HEK293T (cell line): ENCODE measurements around the gene TXNDC11.

Source experiments
- CTCF ChIA-PET: fragments of 350-600 bp; formaldehyde crosslinking; extraction: SDS; loops from one replicate; lab custom pipeline; 2021; ENCODE audit warnings: antibody characterized with exemption, inconsistent platforms; lab: Yijun Ruan, JAX
- POLR2A ChIA-PET: fragments of 350-600 bp; formaldehyde crosslinking; extraction: SDS; loops from one replicate; lab custom pipeline; 2020; ENCODE audit warnings: antibody characterized with exemption, inconsistent platforms; lab: Yijun Ruan, JAX
- DNase-seq: peaks from one replicate; pipeline ENCODE4 v3.0.0; 2012; ENCODE audit warnings: mixed read lengths; ENCODE audit errors: extremely low spot score
- ARNT ChIP-seq: fragments of 450-650 bp; IDR thresholded peaks from 2 replicates; pipeline ENCODE4 v1.6.1; 2017; ENCODE audit warnings: mild to moderate bottlenecking
- BHLHE40 ChIP-seq: fragments of 450-650 bp; IDR thresholded peaks from 2 replicates; pipeline ENCODE4 v1.6.1; 2016; ENCODE audit warnings: mild to moderate bottlenecking, moderate library complexity, borderline replicate concordance
- CTBP1 ChIP-seq: fragments of 450-650 bp; IDR thresholded peaks from 2 replicates; pipeline ENCODE4 v1.6.1; 2016; ENCODE audit warnings: borderline replicate concordance
- ELF4 ChIP-seq: fragments of 450-650 bp; IDR thresholded peaks from 2 replicates; pipeline ENCODE4 v1.6.1; 2017; ENCODE audit warnings: antibody characterized with exemption
- FOXA1 ChIP-seq: fragments of 450-650 bp; IDR thresholded peaks from 2 replicates; pipeline ENCODE4 v1.6.1; 2016; ENCODE audit warnings: mild to moderate bottlenecking
- FOXK2 ChIP-seq: fragments of 450-650 bp; IDR thresholded peaks from 2 replicates; pipeline ENCODE4 v1.6.1; 2016; ENCODE audit warnings: mild to moderate bottlenecking
- FOXM1 ChIP-seq: fragments of 450-650 bp; IDR thresholded peaks from 2 replicates; pipeline ENCODE4 v1.6.1; 2017; ENCODE audit warnings: mild to moderate bottlenecking, borderline replicate concordance
- HDGF ChIP-seq: fragments of 450-650 bp; IDR thresholded peaks from 2 replicates; pipeline ENCODE4 v1.6.1; 2017; ENCODE audit warnings: antibody characterized with exemption, borderline replicate concordance
- L3MBTL2 ChIP-seq: fragments of 450-650 bp; conservative IDR thresholded peaks from 2 replicates; pipeline ENCODE4 v1.6.1; 2016; ENCODE audit warnings: mild to moderate bottlenecking
- LEF1 ChIP-seq: fragments of 450-650 bp; IDR thresholded peaks from 2 replicates; pipeline ENCODE4 v1.6.1; 2017; ENCODE audit warnings: mild to moderate bottlenecking, borderline replicate concordance
- NFRKB ChIP-seq: fragments of 450-650 bp; IDR thresholded peaks from 2 replicates; pipeline ENCODE4 v1.6.1; 2016; ENCODE audit warnings: mild to moderate bottlenecking, moderate library complexity
- PKNOX1 ChIP-seq: fragments of 450-650 bp; IDR thresholded peaks from 2 replicates; pipeline ENCODE4 v1.6.1; 2016
- SP1 ChIP-seq: fragments of 450-650 bp; IDR thresholded peaks from 2 replicates; pipeline ENCODE4 v1.6.1; 2017
- SUZ12 ChIP-seq: fragments of 450-650 bp; IDR thresholded peaks from 2 replicates; pipeline ENCODE4 v1.6.1; 2016; ENCODE audit warnings: mild to moderate bottlenecking
- TARDBP ChIP-seq: fragments of 450-650 bp; IDR thresholded peaks from 2 replicates; pipeline ENCODE4 v1.6.1; 2016
- ZNF384 ChIP-seq: fragments of 450-650 bp; IDR thresholded peaks from 2 replicates; pipeline ENCODE4 v1.6.1; 2016

Gene TXNDC11

GRCh38 chr16:11712122-11712521 lies 30.5 kb downstream of the TXNDC11 start:
- TF ChIP-seq HDGF = no peak
- CTCF ChIA-PET = interaction anchor here (0.8 kb wide), 1 partner anchor 14 kb away, joined by 3 read pairs; no protein-coding TSS in a partner anchor
- POLR2A ChIA-PET = no interaction called here
- DNase-seq = no peak

DNA sequence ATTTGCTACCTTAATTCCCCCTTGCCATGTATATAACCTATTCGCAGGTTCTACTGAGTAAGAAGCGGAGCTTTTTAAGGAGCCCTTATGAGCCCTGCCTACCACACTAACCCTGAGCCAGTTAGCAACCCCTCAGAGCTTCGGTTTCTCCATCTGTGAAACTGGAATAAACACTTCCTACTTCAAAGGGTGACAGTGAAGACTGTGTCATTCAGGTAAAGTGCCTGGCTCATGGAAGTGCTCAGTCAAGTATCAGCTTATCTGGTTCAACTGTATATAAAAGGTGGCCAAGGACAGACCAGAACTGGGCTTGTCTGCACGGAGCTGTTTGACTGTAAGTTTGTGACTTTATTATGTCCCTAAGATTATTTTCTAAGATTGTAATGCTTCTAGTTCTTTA lies 31.0 kb downstream of the TXNDC11 start:
- ChIA-PET POLR2A (no interaction called here), CTCF (interaction anchor here (0.8 kb wide), 1 partner anchor 14 kb away, joined by 3 read pairs; no protein-coding TSS in a partner anchor)
- TF ChIP-seq ELF4 (no peak), SP1 (no peak), LEF1 (no peak), FOXM1 (no peak)
- no peak for DNase-seq

DNA sequence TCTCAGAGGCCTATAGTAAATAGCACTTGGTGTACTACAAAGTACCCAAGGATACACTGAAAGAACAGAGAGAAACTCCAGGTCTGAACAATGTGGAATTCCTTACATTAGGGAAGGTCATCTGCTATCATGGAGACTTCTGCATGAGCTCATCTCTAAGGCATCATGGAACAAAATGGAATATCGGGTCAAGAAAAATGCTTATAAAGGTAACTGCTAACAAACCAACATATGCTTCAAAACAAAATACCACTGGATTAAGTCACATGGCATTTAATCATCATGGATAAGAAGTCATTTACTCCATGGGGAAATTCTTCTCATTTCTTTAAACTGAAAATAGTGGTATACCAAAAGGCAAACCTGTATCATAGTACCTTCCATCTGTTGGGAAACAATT lies 34.2 kb downstream of the TXNDC11 start:
- no peak for DNase-seq
- TF ChIP-seq ZNF384 (no peak), SP1 (no peak), FOXM1 (no peak), NFRKB (no peak), LEF1 (no peak)
- ChIA-PET CTCF (no interaction called here), POLR2A (interaction anchor here (1.2 kb wide), 1 partner anchor 10 kb away, joined by 3 read pairs; no protein-coding TSS in a partner anchor)

DNA sequence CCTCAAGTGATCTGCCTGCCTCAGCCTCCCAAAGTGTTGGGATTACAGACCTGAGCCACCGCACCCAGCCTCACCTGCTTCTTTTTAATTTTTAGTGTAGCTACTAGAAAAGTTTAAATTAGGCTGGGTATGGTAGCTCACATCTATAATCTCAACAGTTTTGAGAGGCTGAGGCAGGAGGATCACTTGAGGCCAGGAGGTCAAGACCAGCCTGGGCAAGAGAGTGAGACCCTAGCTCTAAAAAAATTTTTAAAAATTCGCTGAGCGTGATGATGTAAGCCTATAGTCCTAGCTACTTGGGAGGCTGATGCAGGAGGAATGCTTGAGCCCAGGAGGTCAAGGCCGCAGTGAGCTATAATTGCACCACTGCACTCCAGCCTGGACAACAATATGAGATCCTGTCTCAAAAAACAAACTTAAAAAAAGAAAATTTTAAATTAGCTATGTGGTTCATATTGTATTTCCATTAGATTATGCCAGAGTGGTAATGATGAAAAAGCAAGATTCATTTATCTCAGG lies 34.9 kb downstream of the TXNDC11 start:
- DNase-seq = no peak
- CTCF ChIA-PET = interaction anchor here (0.7 kb wide), 1 partner anchor 18 kb away, joined by 3 read pairs; no protein-coding TSS in a partner anchor
- TF ChIP-seq NFRKB (no peak), BHLHE40 (no peak), FOXM1 (no peak), L3MBTL2 (no peak), CTBP1 (no peak), PKNOX1 (no peak), ZNF384 (no peak), SP1 (no peak), TARDBP (no peak), ARNT (no peak), FOXA1 (no peak), HDGF (no peak), SUZ12 (no peak), FOXK2 (no peak), LEF1 (no peak), ELF4 (no peak)
- POLR2A ChIA-PET = interaction anchor here (1.2 kb wide), 1 partner anchor 10 kb away, joined by 3 read pairs; no protein-coding TSS in a partner anchor

- ChIA-PET CTCF (no interaction called here), POLR2A (no interaction called here)
- no peak for DNase-seq
- no peak for TF ChIP-seq LEF1
- TF ChIP-seq PKNOX1 = no peak
- TF ChIP-seq FOXM1 = no peak
- no peak for TF ChIP-seq FOXK2
- TF ChIP-seq ARNT = no peak
- TF ChIP-seq ELF4 = no peak
- TF ChIP-seq SUZ12 = no peak
- no peak for TF ChIP-seq ZNF384
- TF ChIP-seq BHLHE40 = no peak
- no peak for TF ChIP-seq SP1
- TF ChIP-seq CTBP1 = no peak
- TF ChIP-seq HDGF = no peak
- TF ChIP-seq FOXA1 = no peak
- TF ChIP-seq TARDBP = no peak
- TF ChIP-seq L3MBTL2 = no peak
- TF ChIP-seq NFRKB = no peak
Observed at GRCh38 chr16:11706180-11706742, 36.4 kb downstream of the TXNDC11 start.

DNA sequence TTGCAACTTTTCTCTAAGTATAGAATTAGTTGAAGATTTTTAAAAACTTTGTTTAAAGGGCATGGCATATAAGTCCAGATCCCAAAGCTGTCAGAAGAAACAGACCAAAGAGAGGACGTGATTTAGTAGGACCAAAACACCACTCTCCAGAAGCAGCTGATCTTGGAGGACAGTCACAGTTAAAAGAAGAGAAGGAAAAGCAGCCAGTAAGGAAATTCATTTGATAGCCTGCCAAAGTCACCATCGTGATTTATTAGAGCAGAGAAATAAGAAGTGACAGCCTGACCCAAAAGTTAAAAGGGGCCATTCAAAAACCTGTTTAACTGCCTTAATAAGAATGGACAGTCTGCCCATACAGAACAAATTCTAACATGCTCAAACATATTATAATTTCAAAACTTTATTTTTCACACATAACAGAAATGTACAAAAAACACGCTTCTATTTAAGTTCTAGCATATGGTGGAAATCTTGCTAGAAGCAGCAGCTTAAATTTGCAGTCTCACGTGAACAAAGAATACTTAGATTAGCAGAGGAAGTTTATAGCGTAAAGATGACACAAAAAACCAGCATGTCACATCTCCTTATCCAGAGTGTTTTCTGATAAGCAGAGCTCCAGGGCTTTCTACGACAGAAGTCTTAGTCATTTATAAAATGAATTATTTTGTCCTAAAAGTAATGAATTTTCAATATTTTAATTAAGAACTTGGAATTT lies 37.2 kb downstream of the TXNDC11 start:
- CTCF ChIA-PET = no interaction called here
- POLR2A ChIA-PET = no interaction called here
- TF ChIP-seq BHLHE40 = no peak
- no peak for TF ChIP-seq HDGF
- no peak for TF ChIP-seq FOXA1
- TF ChIP-seq PKNOX1 = no peak
- no peak for TF ChIP-seq ELF4
- TF ChIP-seq ARNT = no peak
- no peak for TF ChIP-seq SP1
- TF ChIP-seq LEF1 = no peak
- DNase-seq = no peak
